ENCODE measurements around the gene NES.

GRCh38 chr1:156655151-156655903, 21.9 kb downstream of the NES start:
- TF ChIP-seq CTCF (IDR thresholded peaks at IDR 0.05) (no peak), POLR2AphosphoS5 (IDR thresholded peaks at IDR 0.05; ENCODE audit: low read depth, low read length) (no peak), TCF7L2 (IDR thresholded peaks at IDR 0.05; ENCODE audit: low read depth, low read length) (no peak), SIN3A (IDR thresholded peaks at IDR 0.05; ENCODE audit: borderline replicate concordance, insufficient read depth, low read depth, low read length) (no peak)
